Loucy (cell line): Measurements from ENCODE around the gene ZNF750.

Experiments used
- CTCF ChIP-seq: fragments of 200-600 bp; sonication (generic); conservative IDR thresholded peaks from 2 replicates; pipeline ENCODE4 v1.5.1; 2014; ENCODE audit warnings: mild to moderate bottlenecking, antibody characterized with exemption, low read length
- EZH2phosphoT487 ChIP-seq: fragments of 200-600 bp; IDR thresholded peaks from 2 replicates; pipeline ENCODE4 v1.6.1; 2018; ENCODE audit warnings: antibody characterized with exemption, mild to moderate bottlenecking, moderate library complexity, borderline replicate concordance

- TF ChIP-seq CTCF (no peak), EZH2phosphoT487 (no peak)
Observed at GRCh38 chr17:82843904-82844680, 4.3 kb upstream of the ZNF750 start.
